Measurements from ENCODE around the gene ZNF385B. TPM values are rescaled to one million over a fixed set of nuclear protein-coding genes. Genes with fewer than 3 reads are reported as not detected.

ZNF385B gene
- total RNA-seq, 1 donor from 2014 or later: 1.0 TPM

DNA sequence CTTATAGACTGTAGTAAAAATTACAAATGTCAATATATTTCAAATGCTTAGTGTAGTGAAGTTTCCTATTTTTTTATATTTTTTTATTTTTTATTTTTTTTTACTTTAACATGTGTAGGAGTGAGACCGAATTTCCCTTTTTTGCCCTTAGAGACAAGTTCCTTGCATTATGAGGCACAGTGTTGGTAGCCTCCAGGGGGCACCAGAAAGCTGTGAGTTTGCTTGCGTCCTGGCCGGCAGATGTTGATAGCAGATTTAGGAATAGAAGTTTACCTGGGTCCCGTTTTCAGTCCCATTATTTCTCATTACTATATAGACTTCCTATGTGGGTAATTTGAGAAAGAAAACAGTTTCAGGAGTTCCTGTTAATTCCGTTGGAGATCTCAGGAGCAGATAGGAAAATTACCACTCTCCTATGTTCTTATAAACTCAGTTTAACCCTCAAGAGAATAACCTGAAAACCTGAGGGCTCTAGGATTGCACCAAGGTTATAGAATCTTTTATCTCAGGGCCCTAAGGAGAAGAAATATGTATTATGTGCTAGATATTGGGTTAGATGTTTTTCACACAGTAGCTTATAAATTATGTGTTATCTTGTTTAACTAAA, 439.3 kb downstream of the ZNF385B start:
- no peak overlapping the region for H3K9ac ChIP-seq (ENCODE audit: low read depth in 1 of 3, low read length in 3 of 3)
- no peak overlapping the region for H3K27ac ChIP-seq (ENCODE audit: low read depth, low read length)
- H3K9me3 ChIP-seq (ENCODE audit: control insufficient read depth in 3 of 3, low read length in 3 of 3): no peaks in the 10 kb centered on the region
- no peaks in the 10 kb centered on the region for H3K27me3 ChIP-seq (ENCODE audit: control insufficient read depth in 3 of 3, insufficient read depth in 3 of 3, low read length in 3 of 3)
- H3K4me1 ChIP-seq (ENCODE audit: control insufficient read depth in 3 of 3, insufficient read depth in 3 of 3, low read length in 3 of 3): no peaks in the 10 kb centered on the region
- H3K36me3 ChIP-seq (ENCODE audit: control insufficient read depth in 3 of 3, insufficient read depth in 3 of 3, low read length in 3 of 3): no peaks in the 10 kb centered on the region
- H3K4me3 ChIP-seq (ENCODE audit: low read length in 3 of 3): no peak overlapping the region

DNA sequence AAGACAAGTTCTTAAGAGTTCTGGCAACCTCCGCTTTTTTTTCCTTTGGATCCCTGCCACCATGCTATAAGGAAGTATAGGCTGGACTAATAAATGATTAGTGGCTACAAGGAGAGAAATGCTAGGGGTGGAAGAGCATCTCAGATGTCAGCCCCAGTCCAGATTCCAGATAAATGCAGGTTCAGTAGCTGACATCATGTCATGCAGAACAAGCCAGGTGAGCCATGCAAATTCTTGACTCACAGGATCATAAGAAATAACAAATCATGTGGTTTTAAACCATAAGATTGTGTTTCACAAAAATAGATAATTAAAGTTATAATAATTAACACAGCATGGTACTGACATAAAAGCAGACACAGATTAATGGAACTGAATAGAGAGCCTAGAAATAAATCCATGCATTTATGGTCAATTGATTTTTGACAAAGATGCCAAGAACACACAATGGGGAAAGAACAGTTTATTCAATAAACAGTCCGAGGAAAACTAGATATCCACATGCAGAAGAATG, 443.9 kb downstream of the ZNF385B start:
- Histone ChIP-seq H3K9ac (ENCODE audit: low read depth in 1 of 3, low read length in 3 of 3) (no peak overlapping the region), H3K27ac (ENCODE audit: low read depth, low read length) (no peak overlapping the region), H3K9me3 (ENCODE audit: control insufficient read depth in 3 of 3, low read length in 3 of 3) (no peaks in the 10 kb centered on the region), H3K4me1 (ENCODE audit: control insufficient read depth in 3 of 3, insufficient read depth in 3 of 3, low read length in 3 of 3) (no peaks in the 10 kb centered on the region), H3K4me3 (ENCODE audit: low read length in 3 of 3) (no peak overlapping the region), H3K27me3 (ENCODE audit: control insufficient read depth in 3 of 3, insufficient read depth in 3 of 3, low read length in 3 of 3) (no peaks in the 10 kb centered on the region), H3K36me3 (ENCODE audit: control insufficient read depth in 3 of 3, insufficient read depth in 3 of 3, low read length in 3 of 3) (no peaks in the 10 kb centered on the region)

DNA sequence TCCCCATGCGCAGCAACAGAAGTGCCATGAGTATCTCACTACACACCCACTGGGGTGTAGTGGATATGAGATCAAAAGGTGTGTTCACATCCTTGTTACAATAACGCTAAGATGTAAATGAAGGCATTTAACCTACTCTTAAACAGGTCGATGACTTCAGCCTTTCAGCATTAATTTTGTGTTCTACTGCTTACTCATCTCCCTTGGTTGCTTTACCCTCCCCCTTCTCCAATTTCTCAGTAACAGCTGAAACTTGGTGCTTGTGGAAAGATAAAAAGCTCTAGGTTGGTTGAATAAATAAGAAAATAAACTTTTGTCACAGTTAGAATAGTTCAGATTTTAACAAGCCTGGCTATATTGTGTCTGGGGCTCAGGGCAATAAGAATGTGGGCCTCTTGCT, 449.3 kb downstream of the ZNF385B start:
- no peaks in the 10 kb centered on the region for H3K27me3 ChIP-seq (ENCODE audit: control insufficient read depth in 3 of 3, insufficient read depth in 3 of 3, low read length in 3 of 3)
- no peak overlapping the region for H3K27ac ChIP-seq (ENCODE audit: low read depth, low read length)
- H3K9me3 ChIP-seq (ENCODE audit: control insufficient read depth in 3 of 3, low read length in 3 of 3): no peaks in the 10 kb centered on the region
- no peak overlapping the region for H3K9ac ChIP-seq (ENCODE audit: low read depth in 1 of 3, low read length in 3 of 3)
- H3K36me3 ChIP-seq (ENCODE audit: control insufficient read depth in 3 of 3, insufficient read depth in 3 of 3, low read length in 3 of 3): no peaks in the 10 kb centered on the region
- H3K4me3 ChIP-seq (ENCODE audit: low read length in 3 of 3): no peak overlapping the region
- H3K4me1 ChIP-seq (ENCODE audit: control insufficient read depth in 3 of 3, insufficient read depth in 3 of 3, low read length in 3 of 3): no peaks in the 10 kb centered on the region

DNA sequence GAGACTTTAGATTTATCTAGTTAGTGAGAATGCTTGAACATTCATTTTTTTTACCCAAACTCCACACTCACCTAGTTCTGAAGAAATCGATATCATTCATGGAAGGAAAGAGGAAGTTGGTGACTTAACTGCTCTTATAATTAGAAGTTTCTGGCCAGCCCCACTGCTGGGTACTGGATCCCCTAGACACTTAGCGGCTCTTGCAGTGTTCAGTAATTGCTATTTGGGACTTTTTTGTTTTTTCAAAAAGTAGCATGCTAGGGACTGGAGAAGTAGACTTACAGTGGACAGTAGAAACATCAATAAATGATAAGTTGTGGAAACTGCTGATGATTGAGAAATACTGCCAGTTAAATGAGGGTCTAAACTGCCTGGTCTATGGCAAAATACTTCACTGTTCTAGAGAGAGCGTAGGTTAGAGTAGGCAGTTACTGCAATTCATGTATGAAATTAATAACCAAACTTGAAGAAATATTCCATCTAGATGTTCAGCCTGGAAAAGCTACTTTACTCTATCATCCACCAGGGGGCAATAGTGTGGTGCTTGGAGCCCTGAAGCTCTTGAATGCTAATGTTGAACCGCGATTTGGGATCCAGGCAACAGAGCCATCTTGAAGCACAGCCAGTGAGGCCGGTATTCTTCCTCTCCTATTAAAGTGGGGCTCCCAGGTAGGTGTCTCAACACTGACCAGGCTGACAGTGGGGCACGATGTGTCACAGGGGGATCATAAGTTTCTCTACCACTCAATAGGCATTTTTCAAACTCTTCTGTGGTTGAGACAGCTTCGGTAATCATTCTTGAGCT, 450.7 kb downstream of the ZNF385B start:
- H3K4me1 ChIP-seq (ENCODE audit: control insufficient read depth in 3 of 3, insufficient read depth in 3 of 3, low read length in 3 of 3): no peaks in the 10 kb centered on the region
- H3K36me3 ChIP-seq (ENCODE audit: control insufficient read depth in 3 of 3, insufficient read depth in 3 of 3, low read length in 3 of 3): no peaks in the 10 kb centered on the region
- H3K27ac ChIP-seq (ENCODE audit: low read depth, low read length): no peak overlapping the region
- H3K9me3 ChIP-seq (ENCODE audit: control insufficient read depth in 3 of 3, low read length in 3 of 3): no peaks in the 10 kb centered on the region
- no peak overlapping the region for H3K4me3 ChIP-seq (ENCODE audit: low read length in 3 of 3)
- H3K9ac ChIP-seq (ENCODE audit: low read depth in 1 of 3, low read length in 3 of 3): no peak overlapping the region
- H3K27me3 ChIP-seq (ENCODE audit: control insufficient read depth in 3 of 3, insufficient read depth in 3 of 3, low read length in 3 of 3): no peaks in the 10 kb centered on the region

DNA sequence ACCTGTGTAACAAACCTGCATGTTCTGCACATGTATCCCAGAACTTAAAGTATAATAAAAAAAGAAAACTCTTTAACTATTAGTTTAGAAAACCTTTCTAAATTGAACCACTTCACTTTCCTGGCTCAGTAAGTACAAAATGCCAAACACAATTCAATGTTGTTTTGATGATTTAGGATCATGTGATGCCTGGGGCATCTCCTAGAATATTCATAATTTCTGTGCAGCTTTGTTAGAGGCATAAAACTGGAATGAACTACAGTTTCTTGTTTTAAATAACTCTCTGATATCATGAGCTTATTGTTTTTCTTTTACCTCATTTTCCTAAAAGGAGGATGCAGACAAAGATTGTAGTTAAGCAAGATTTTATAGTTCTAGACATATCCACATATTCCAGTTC, 457.8 kb downstream of the ZNF385B start:
- H3K27me3 ChIP-seq (ENCODE audit: control insufficient read depth in 3 of 3, insufficient read depth in 3 of 3, low read length in 3 of 3): no peaks in the 10 kb centered on the region
- no peak overlapping the region for H3K27ac ChIP-seq (ENCODE audit: low read depth, low read length)
- H3K4me1 ChIP-seq (ENCODE audit: control insufficient read depth in 3 of 3, insufficient read depth in 3 of 3, low read length in 3 of 3): no peaks in the 10 kb centered on the region
- H3K9me3 ChIP-seq (ENCODE audit: control insufficient read depth in 3 of 3, low read length in 3 of 3): no peaks in the 10 kb centered on the region
- no peak overlapping the region for H3K4me3 ChIP-seq (ENCODE audit: low read length in 3 of 3)
- H3K36me3 ChIP-seq (ENCODE audit: control insufficient read depth in 3 of 3, insufficient read depth in 3 of 3, low read length in 3 of 3): no peaks in the 10 kb centered on the region
- no peak overlapping the region for H3K9ac ChIP-seq (ENCODE audit: low read depth in 1 of 3, low read length in 3 of 3)

DNA sequence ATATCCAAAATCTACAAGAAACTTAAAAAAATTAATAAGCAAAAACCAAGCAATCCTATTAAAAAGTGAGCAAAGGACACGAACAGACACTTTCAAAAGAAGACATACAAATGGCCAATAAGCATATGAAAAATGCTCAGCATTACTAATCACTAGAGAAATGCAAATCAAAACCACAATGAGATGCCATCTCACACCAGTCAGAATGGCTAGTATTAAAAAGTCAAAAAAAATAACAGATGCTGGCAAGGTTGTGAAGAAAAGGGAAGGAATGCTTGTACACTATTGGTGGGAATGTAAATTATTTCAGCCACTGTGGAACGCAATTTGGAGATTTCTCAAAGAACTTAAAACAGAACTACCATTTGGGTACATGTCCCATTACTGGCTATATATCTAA, 467.9 kb downstream of the ZNF385B start:
- H3K36me3 ChIP-seq (ENCODE audit: control insufficient read depth in 3 of 3, insufficient read depth in 3 of 3, low read length in 3 of 3): no peaks in the 10 kb centered on the region

More for the DNA sequence above, 467.9 kb downstream of the ZNF385B start:
- Histone ChIP-seq H3K27ac (ENCODE audit: low read depth, low read length) (no peak overlapping the region), H3K9me3 (ENCODE audit: control insufficient read depth in 3 of 3, low read length in 3 of 3) (no peaks in the 10 kb centered on the region), H3K9ac (ENCODE audit: low read depth in 1 of 3, low read length in 3 of 3) (no peak overlapping the region), H3K4me1 (ENCODE audit: control insufficient read depth in 3 of 3, insufficient read depth in 3 of 3, low read length in 3 of 3) (no peaks in the 10 kb centered on the region), H3K4me3 (ENCODE audit: low read length in 3 of 3) (no peak overlapping the region), H3K27me3 (ENCODE audit: control insufficient read depth in 3 of 3, insufficient read depth in 3 of 3, low read length in 3 of 3) (no peaks in the 10 kb centered on the region)

Small RNA genes lying within 50 kb of the gene (small RNA-seq; reads per million reads assigned to genes)
- not detected for gene MIR1258

Other genes starting within 250 kb of the ZNF385B start
- 13.6 TPM for gene CWC22, start 145.7 kb upstream of the ZNF385B start, total RNA-seq